ENCODE results near the gene RASGRF2. TPM values are rescaled to one million over a fixed set of nuclear protein-coding genes. Genes with fewer than 3 reads are reported as not detected.

The RASGRF2 gene
- total and polyA plus RNA-seq, 10 donors = 0.74 to 13.9 (median 8.8) TPM

DNA sequence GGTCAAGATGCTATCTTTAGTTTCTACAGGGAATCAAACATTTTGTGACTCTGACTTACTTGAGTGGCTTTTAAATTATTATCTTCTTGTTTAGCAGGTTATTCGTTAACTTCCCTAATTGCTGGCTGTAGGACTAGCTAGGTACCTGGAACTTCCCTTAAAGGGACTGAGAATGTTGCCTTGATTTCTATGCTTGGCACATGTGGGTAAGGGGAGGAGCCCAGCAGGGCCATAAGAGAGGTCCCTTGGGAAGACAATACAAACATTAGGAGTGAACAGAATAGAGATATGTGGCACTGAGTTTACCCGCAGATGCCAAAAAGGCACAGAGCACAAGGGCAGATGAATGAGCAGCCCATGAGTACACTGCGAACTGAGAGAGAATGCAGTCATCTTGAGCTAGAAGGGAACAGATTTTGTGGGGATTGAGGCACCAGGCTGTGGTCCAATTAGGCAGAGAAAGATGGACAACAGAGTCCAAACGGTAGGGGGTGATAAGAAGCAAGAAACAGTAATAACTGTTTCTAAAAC lies 282.8 kb downstream of the RASGRF2 start:
- intact Hi-C loops (cut with DNase I; ENCODE audit: low total_unique reads) = no loop called here
- H3K4me1 ChIP-seq = no peaks in the 10 kb centered on the region
- WGBS, 5 donors = 74 to 91% (median 82%) methylated on average over 4 of the region's 4 CpGs
- DNase-seq = no peak
- no peaks in the 10 kb centered on the region for H3K27me3 ChIP-seq (replicated peaks in 1 of 7)
- H3K36me3 ChIP-seq = peaks cover 0 to 3% (median 0%) of the 10 kb centered on the region in 6 donors
- no peaks in the 10 kb centered on the region for H3K9me3 ChIP-seq
- TF ChIP-seq POLR2AphosphoS5 (IDR thresholded peaks at IDR 0.05) = no peak
- no peak for TF ChIP-seq POLR2A (IDR thresholded peaks at IDR 0.05)
- TF ChIP-seq, protein P1, sequence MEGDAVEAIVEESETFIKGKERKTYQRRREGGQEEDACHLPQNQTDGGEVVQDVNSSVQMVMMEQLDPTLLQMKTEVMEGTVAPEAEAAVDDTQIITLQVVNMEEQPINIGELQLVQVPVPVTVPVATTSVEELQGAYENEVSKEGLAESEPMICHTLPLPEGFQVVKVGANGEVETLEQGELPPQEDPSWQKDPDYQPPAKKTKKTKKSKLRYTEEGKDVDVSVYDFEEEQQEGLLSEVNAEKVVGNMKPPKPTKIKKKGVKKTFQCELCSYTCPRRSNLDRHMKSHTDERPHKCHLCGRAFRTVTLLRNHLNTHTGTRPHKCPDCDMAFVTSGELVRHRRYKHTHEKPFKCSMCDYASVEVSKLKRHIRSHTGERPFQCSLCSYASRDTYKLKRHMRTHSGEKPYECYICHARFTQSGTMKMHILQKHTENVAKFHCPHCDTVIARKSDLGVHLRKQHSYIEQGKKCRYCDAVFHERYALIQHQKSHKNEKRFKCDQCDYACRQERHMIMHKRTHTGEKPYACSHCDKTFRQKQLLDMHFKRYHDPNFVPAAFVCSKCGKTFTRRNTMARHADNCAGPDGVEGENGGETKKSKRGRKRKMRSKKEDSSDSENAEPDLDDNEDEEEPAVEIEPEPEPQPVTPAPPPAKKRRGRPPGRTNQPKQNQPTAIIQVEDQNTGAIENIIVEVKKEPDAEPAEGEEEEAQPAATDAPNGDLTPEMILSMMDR (IDR thresholded peaks at IDR 0.05 in 8 of 11, conservative IDR thresholded peaks at IDR 0.05 in 3 of 11) = no peak
- H3K27ac ChIP-seq = no peak overlapping the region
- H3K4me3 ChIP-seq = no peak overlapping the region

DNA sequence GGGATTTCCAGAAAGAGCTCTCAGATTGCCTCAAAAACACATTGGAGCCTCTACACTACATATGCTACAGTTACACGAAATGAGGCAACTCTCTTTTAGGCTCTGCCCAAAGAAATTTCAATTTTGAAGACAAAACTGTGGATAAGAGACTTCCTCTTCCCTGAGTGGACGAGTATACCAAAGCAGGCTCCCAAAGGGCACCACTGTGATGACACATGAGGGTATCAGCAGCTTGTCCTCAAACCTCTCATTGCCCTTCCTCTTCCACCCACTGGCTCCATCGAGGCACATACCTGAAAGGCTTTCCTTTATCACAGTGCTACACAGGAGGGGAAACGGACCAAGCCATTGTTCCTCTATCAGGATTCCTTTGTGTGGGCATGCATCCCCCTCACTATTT lies 284.3 kb downstream of the RASGRF2 start:
- Histone ChIP-seq H3K27me3 (replicated peaks in 1 of 7) (no peaks in the 10 kb centered on the region), H3K9me3 (no peaks in the 10 kb centered on the region), H3K36me3 (peaks cover 0 to 3% (median 0%) of the 10 kb centered on the region in 6 donors), H3K4me3 (no peak overlapping the region), H3K27ac (no peak overlapping the region), H3K4me1 (no peaks in the 10 kb centered on the region)
- WGBS, 5 donors = 84 to 93% (median 90%) methylated on average over 4 of the region's 4 CpGs
- DNase-seq = no peak
- no peak for TF ChIP-seq POLR2AphosphoS5 (IDR thresholded peaks at IDR 0.05)
- TF ChIP-seq, protein P1 (IDR thresholded peaks at IDR 0.05 in 8 of 11, conservative IDR thresholded peaks at IDR 0.05 in 3 of 11) = no peak
- no peak for TF ChIP-seq POLR2A (IDR thresholded peaks at IDR 0.05)
- intact Hi-C loops (cut with DNase I; ENCODE audit: low total_unique reads) = no loop called here

- Histone ChIP-seq H3K4me3 (no peak overlapping the region), H3K9me3 (no peaks in the 10 kb centered on the region), H3K27ac (no peak overlapping the region), H3K36me3 (peaks cover 0 to 4% (median 0%) of the 10 kb centered on the region in 6 donors), H3K4me1 (no peaks in the 10 kb centered on the region), H3K27me3 (replicated peaks in 1 of 7) (no peaks in the 10 kb centered on the region)
- intact Hi-C loops (cut with DNase I; ENCODE audit: low total_unique reads) = no loop called here
- no peak for TF ChIP-seq POLR2AphosphoS5 (IDR thresholded peaks at IDR 0.05)
- TF ChIP-seq POLR2A (IDR thresholded peaks at IDR 0.05) = no peak
- TF ChIP-seq, protein P1 (IDR thresholded peaks at IDR 0.05 in 8 of 11, conservative IDR thresholded peaks at IDR 0.05 in 3 of 11) = no peak
- 85 to 93% (median 89%) methylated on average over 5 of the region's 5 CpGs for WGBS, 5 donors
- DNase-seq = no peak
Observed at GRCh38 chr5:81245871-81246235, 285.7 kb downstream of the RASGRF2 start.

- TF ChIP-seq, protein P1 (IDR thresholded peaks at IDR 0.05 in 8 of 11, conservative IDR thresholded peaks at IDR 0.05 in 3 of 11) = no peak
- no peak for TF ChIP-seq POLR2AphosphoS5 (IDR thresholded peaks at IDR 0.05)
- no peak for TF ChIP-seq POLR2A (IDR thresholded peaks at IDR 0.05)
- 94 to 99% (median 98%) methylated on average over 6 of the region's 6 CpGs for WGBS, 5 donors
- Histone ChIP-seq H3K4me3 (no peak overlapping the region), H3K9me3 (no peaks in the 10 kb centered on the region), H3K36me3 (peaks cover 0 to 11% (median 0%) of the 10 kb centered on the region in 6 donors), H3K4me1 (no peaks in the 10 kb centered on the region), H3K27me3 (replicated peaks in 1 of 7) (no peaks in the 10 kb centered on the region), H3K27ac (no peak overlapping the region)
- no peak for DNase-seq
- intact Hi-C loops (cut with DNase I; ENCODE audit: low total_unique reads) = no loop called here
Observed at GRCh38 chr5:81246697-81247096, 286.5 kb downstream of the RASGRF2 start.

Data from spleen (tissue), 11 donors.